ENCODE data around the gene MUC15. TPM values are rescaled to one million over a fixed set of nuclear protein-coding genes. Genes with fewer than 3 reads are reported as not detected.

Gene MUC15
- total RNA-seq, 2 experiments from 2014 or later, result not detected

GRCh38 chr11:26583550-26583949, 11.5 kb upstream of the MUC15 start:
- Mint-ChIP-seq H3K4me1 (ENCODE audit: low read depth) (no peaks in the 10 kb centered on the region), H3K36me3 (ENCODE audit: low read depth) (no peaks in the 10 kb centered on the region), H3K9me3 (peaks cover 2% of the 10 kb centered on the region), H3K27ac (no peak overlapping the region), H3K27me3 (no peaks in the 10 kb centered on the region), H3K4me3 (no peak overlapping the region)
- ATAC-seq (no peak), DNase-seq (no peak)
- CTCF ChIA-PET, result no interaction called here
- intact Hi-C loops (cut with micrococcal nuclease), result no loop called here
- no peak for TF ChIP-seq CTCF (IDR thresholded peaks at IDR 0.05)
- POLR2A ChIA-PET, result no interaction called here

- ChIA-PET POLR2A (no interaction called here), CTCF (no interaction called here)
- no peak overlapping the region for H3K4me3 Mint-ChIP-seq
- no peaks in the 10 kb centered on the region for H3K4me1 Mint-ChIP-seq (ENCODE audit: low read depth)
- no peak for TF ChIP-seq CTCF (IDR thresholded peaks at IDR 0.05)
- no peaks in the 10 kb centered on the region for H3K9me3 Mint-ChIP-seq
- no peak overlapping the region for H3K27ac Mint-ChIP-seq
- no peaks in the 10 kb centered on the region for H3K36me3 Mint-ChIP-seq (ENCODE audit: low read depth)
- ATAC-seq, result no peak
- no peaks in the 10 kb centered on the region for H3K27me3 Mint-ChIP-seq
- intact Hi-C loops (cut with micrococcal nuclease), result no loop called here
- no peak for DNase-seq
These were observed 8.9 kb upstream of the MUC15 start for GRCh38 chr11:26580929-26581328.

- H3K9me3 Mint-ChIP-seq, result peaks cover 2% of the 10 kb centered on the region
- no peak overlapping the region for H3K4me3 Mint-ChIP-seq
- DNase-seq, result no peak
- ChIA-PET POLR2A (interaction anchor here (0.9 kb wide), 1 partner anchor 44 kb away, joined by 3 read pairs; no protein-coding TSS in a partner anchor), CTCF (no interaction called here)
- no peak for TF ChIP-seq CTCF (IDR thresholded peaks at IDR 0.05)
- intact Hi-C loops (cut with micrococcal nuclease), result no loop called here
- H3K4me1 Mint-ChIP-seq (ENCODE audit: low read depth), result no peaks in the 10 kb centered on the region
- no peak overlapping the region for H3K27ac Mint-ChIP-seq
- H3K27me3 Mint-ChIP-seq, result no peaks in the 10 kb centered on the region
- ATAC-seq, result no peak
- H3K36me3 Mint-ChIP-seq (ENCODE audit: low read depth), result no peaks in the 10 kb centered on the region
These were observed 7.6 kb upstream of the MUC15 start for GRCh38 chr11:26579683-26580082.

- H3K9me3 Mint-ChIP-seq, result peaks cover 2% of the 10 kb centered on the region
- no peak overlapping the region for H3K27ac Mint-ChIP-seq
- DNase-seq, result no peak
- CTCF ChIA-PET, result no interaction called here
- no peaks in the 10 kb centered on the region for H3K36me3 Mint-ChIP-seq (ENCODE audit: low read depth)
- POLR2A ChIA-PET, result no interaction called here
- H3K27me3 Mint-ChIP-seq, result no peaks in the 10 kb centered on the region
- no peak for ATAC-seq
- H3K4me1 Mint-ChIP-seq (ENCODE audit: low read depth), result no peaks in the 10 kb centered on the region
- no peak for TF ChIP-seq CTCF (IDR thresholded peaks at IDR 0.05)
- H3K4me3 Mint-ChIP-seq, result no peak overlapping the region
- intact Hi-C loops (cut with micrococcal nuclease), result no loop called here
These were observed 7.1 kb upstream of the MUC15 start for GRCh38 chr11:26578998-26579661.

- peaks cover 6% of the 10 kb centered on the region for H3K9me3 Mint-ChIP-seq
- no peaks in the 10 kb centered on the region for H3K4me1 Mint-ChIP-seq (ENCODE audit: low read depth)
- H3K27me3 Mint-ChIP-seq, result no peaks in the 10 kb centered on the region
- no peak for TF ChIP-seq CTCF (IDR thresholded peaks at IDR 0.05)
- no peak for DNase-seq
- no peak for ATAC-seq
- no peak overlapping the region for H3K27ac Mint-ChIP-seq
- H3K36me3 Mint-ChIP-seq (ENCODE audit: low read depth), result no peaks in the 10 kb centered on the region
- intact Hi-C loops (cut with micrococcal nuclease), result no loop called here
- ChIA-PET CTCF (no interaction called here), POLR2A (interaction anchor here (0.6 kb wide), 1 partner anchor 327 kb away, joined by 3 read pairs; no protein-coding TSS in a partner anchor)
- no peak overlapping the region for H3K4me3 Mint-ChIP-seq
These were observed 3.9 kb upstream of the MUC15 start for GRCh38 chr11:26575946-26576345.

Measured in activated CD8-positive, alpha-beta T cell treated with anti-CD3 and anti-CD28 coated beads for 36 hours (primary cell).